ENCODE measurements around the gene TMOD2.

- TF ChIP-seq NANOG (IDR thresholded peaks at IDR 0.05; ENCODE audit: borderline replicate concordance) (no peak), EZH2 (IDR thresholded peaks at IDR 0.05; ENCODE audit: low read depth, unreplicated experiment) (no peak), EZH2phosphoT487 (IDR thresholded peaks at IDR 0.05; ENCODE audit: unreplicated experiment) (no peak), CTCF (conservative IDR thresholded peaks at IDR 0.05; ENCODE audit: low read depth in 2 of 2) (no peak)
Observed at GRCh38 chr15:51844747-51845426, 93.5 kb downstream of the TMOD2 start.
